WTC11 (cell line): ENCODE data around the gene OSBPL9. TPM values are rescaled to one million over a fixed set of nuclear protein-coding genes. Genes with fewer than 3 reads are reported as not detected.

Experiments used
- ATAC-seq: fragments of 200-7000 bp; cut with Tn5 transposase; 2 replicates; pipeline ENCODE4 v1.10.0; 2021; ENCODE audit warnings: mild to moderate bottlenecking, moderate library complexity
- CTCF ChIA-PET: fragments of 300-600 bp; sonication (Branson Sonifier 250); formaldehyde crosslinking; loops from one replicate; lab custom pipeline; 2021; ENCODE audit warnings: antibody characterized with exemption; lab: Charles Lee
- POLR2A ChIA-PET: fragments of 350-600 bp; sonication (Branson Sonifier 250); formaldehyde crosslinking; loops from one replicate; lab custom pipeline; 2021; ENCODE audit warnings: antibody characterized with exemption; lab: Charles Lee
- DNase-seq: peaks from one replicate; pipeline ENCODE4 v3.0.0; 2021; ENCODE audit warnings: low spot score
- H3K27ac Mint-ChIP-seq: 2 replicates; pipeline ENCODE4 v1.8.0; 2021; ENCODE audit warnings: mixed read lengths
- H3K27me3 Mint-ChIP-seq: 2 replicates; pipeline ENCODE4 v1.8.0; 2021; ENCODE audit warnings: low read depth, mild to moderate bottlenecking, moderate library complexity, mixed read lengths
- H3K36me3 Mint-ChIP-seq: 2 replicates; pipeline ENCODE4 v1.8.0; 2021; ENCODE audit warnings: mixed read lengths
- H3K4me1 Mint-ChIP-seq: 2 replicates; pipeline ENCODE4 v1.8.0; 2022; ENCODE audit warnings: mixed read lengths
- H3K4me3 Mint-ChIP-seq: 2 replicates; pipeline ENCODE4 v1.8.0; 2021; ENCODE audit warnings: mild to moderate bottlenecking, moderate library complexity, mixed read lengths
- H3K9me3 Mint-ChIP-seq: 2 replicates; pipeline ENCODE4 v1.8.0; 2021; ENCODE audit warnings: mixed read lengths
- CREB1 ChIP-seq: sonication (generic); formaldehyde crosslinking; IDR thresholded peaks from 2 replicates; pipeline ENCODE4 v1.8.0; 2023; ENCODE audit warnings: mild to moderate bottlenecking, missing genetic modification reagents
- EMX1 ChIP-seq: fragments of 250-450 bp; sonication (Bioruptor Pico); IDR thresholded peaks from 2 replicates; pipeline ENCODE4 v1.8.0; 2021; ENCODE audit warnings: mild to moderate bottlenecking
- ESRRA ChIP-seq: sonication (generic); formaldehyde crosslinking; IDR thresholded peaks from 2 replicates; pipeline ENCODE4 v1.8.1; 2022; ENCODE audit warnings: mild to moderate bottlenecking, missing genetic modification reagents, borderline replicate concordance
- GRHL2 ChIP-seq: fragments of 250-450 bp; sonication (Bioruptor Pico); IDR thresholded peaks from 2 replicates; pipeline ENCODE4 v1.8.0; 2022; ENCODE audit warnings: mild to moderate bottlenecking, moderate library complexity; ENCODE audit not compliant: insufficient replicate concordance, severe bottlenecking
- NFE2L1 ChIP-seq: sonication (generic); formaldehyde crosslinking; IDR thresholded peaks from 2 replicates; pipeline ENCODE4 v1.8.1; 2023; ENCODE audit warnings: missing genetic modification reagents
- NR1H2 ChIP-seq: sonication (generic); formaldehyde crosslinking; IDR thresholded peaks from 2 replicates; pipeline ENCODE4 v1.9.0; 2021; ENCODE audit warnings: mild to moderate bottlenecking, moderate library complexity, missing genetic modification reagents
- OVOL2 ChIP-seq: fragments of 250-450 bp; sonication (Bioruptor Pico); IDR thresholded peaks from 2 replicates; pipeline ENCODE4 v1.9.0; 2021; ENCODE audit warnings: mild to moderate bottlenecking, borderline replicate concordance
- TP53 ChIP-seq: sonication (generic); formaldehyde crosslinking; IDR thresholded peaks from 2 replicates; pipeline ENCODE4 v1.8.1; 2023; ENCODE audit warnings: mild to moderate bottlenecking, missing genetic modification reagents
- ZNF121 ChIP-seq: sonication (generic); formaldehyde crosslinking; IDR thresholded peaks from 2 replicates; pipeline ENCODE4 v1.8.0; 2023; ENCODE audit warnings: missing genetic modification reagents
- total RNA-seq: library from RNA; stranded (reverse); gene quantifications from 3 replicates; pipeline ENCODE4 v1.2.3, GENCODE V29; 2021
- TF ChIP-seq, protein P1 (sequence below): sonication (generic); formaldehyde crosslinking; IDR thresholded peaks from 2 replicates; pipeline ENCODE4 v1.8.0; 2023; ENCODE audit warnings: missing genetic modification reagents, mild to moderate bottlenecking, borderline replicate concordance
- TF ChIP-seq, protein P2 (sequence below): sonication (generic); formaldehyde crosslinking; IDR thresholded peaks from 2 replicates; pipeline ENCODE4 v1.8.0; 2022; ENCODE audit warnings: mild to moderate bottlenecking, missing genetic modification reagents
- TF ChIP-seq, protein P3 (sequence below): fragments of 250-450 bp; sonication (Bioruptor Pico); IDR thresholded peaks from 2 replicates; pipeline ENCODE4 v1.9.0; 2021; ENCODE audit warnings: mild to moderate bottlenecking
- TF ChIP-seq, protein P4 (sequence below): sonication (generic); formaldehyde crosslinking; IDR thresholded peaks from 2 replicates; pipeline ENCODE4 v1.8.0; 2022; ENCODE audit warnings: mild to moderate bottlenecking, missing genetic modification reagents

The OSBPL9 gene
- total RNA-seq, 1 experiment from 2014 or later: 55.6 TPM

DNA sequence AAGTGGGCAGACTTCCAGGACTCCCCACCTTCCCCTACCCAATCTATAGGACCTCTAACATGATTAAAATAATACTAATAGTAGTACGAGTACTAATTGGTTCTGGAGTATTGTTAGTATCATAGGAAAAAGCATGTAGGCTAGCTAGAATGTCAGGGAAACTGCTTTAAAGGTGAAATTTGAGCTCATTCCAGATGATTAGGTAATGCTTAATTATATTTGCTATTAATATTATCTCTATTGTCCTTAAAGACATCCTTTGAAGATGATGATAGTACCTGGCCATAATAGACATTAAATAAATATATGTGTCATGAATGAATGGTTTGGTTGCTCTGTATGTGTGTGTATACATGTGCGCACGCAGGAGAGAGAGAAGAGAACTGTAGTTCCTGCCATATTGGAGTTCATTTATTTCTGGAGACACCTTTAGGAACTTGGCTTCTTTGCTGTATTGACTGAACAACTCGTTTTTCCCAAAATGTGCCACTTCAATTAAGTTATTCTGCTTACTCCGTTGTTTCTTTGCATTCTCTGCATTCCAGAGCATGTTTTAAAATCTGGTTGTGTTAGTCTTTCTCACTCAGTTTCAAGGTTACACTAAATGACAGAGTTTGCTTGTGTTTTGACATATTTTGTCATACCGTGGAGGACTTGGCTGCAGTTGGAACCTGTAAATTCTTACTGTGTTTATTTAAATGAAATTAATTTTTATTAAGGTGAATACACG lies 117.1 kb downstream of the OSBPL9 start:
- ChIA-PET POLR2A (no interaction called here), CTCF (interaction anchor here (0.6 to 1.5 kb wide), 2 partner anchors 23 to 35 kb away, joined by 3 to 6 read pairs; no protein-coding TSS in a partner anchor)
- no peak for ATAC-seq
- Mint-ChIP-seq H3K36me3 (no peaks in the 10 kb centered on the region), H3K9me3 (no peaks in the 10 kb centered on the region), H3K27ac (peak overlapping the region; percentile 61), H3K27me3 (no peaks in the 10 kb centered on the region), H3K4me1 (peaks cover 41% of the 10 kb centered on the region), H3K4me3 (no peak overlapping the region)
- no peak for DNase-seq
- TF ChIP-seq EMX1 (CRISPR knock-in tag) (no peak), ESRRA (CRISPR knock-in tag) (no peak), CREB1 (no peak), OVOL2 (CRISPR knock-in tag) (no peak), GRHL2 (CRISPR knock-in tag) (no peak), TP53 (no peak), NFE2L1 (CRISPR knock-in tag) (no peak), ZNF121 (CRISPR knock-in tag) (no peak)
- TF ChIP-seq, protein P1, sequence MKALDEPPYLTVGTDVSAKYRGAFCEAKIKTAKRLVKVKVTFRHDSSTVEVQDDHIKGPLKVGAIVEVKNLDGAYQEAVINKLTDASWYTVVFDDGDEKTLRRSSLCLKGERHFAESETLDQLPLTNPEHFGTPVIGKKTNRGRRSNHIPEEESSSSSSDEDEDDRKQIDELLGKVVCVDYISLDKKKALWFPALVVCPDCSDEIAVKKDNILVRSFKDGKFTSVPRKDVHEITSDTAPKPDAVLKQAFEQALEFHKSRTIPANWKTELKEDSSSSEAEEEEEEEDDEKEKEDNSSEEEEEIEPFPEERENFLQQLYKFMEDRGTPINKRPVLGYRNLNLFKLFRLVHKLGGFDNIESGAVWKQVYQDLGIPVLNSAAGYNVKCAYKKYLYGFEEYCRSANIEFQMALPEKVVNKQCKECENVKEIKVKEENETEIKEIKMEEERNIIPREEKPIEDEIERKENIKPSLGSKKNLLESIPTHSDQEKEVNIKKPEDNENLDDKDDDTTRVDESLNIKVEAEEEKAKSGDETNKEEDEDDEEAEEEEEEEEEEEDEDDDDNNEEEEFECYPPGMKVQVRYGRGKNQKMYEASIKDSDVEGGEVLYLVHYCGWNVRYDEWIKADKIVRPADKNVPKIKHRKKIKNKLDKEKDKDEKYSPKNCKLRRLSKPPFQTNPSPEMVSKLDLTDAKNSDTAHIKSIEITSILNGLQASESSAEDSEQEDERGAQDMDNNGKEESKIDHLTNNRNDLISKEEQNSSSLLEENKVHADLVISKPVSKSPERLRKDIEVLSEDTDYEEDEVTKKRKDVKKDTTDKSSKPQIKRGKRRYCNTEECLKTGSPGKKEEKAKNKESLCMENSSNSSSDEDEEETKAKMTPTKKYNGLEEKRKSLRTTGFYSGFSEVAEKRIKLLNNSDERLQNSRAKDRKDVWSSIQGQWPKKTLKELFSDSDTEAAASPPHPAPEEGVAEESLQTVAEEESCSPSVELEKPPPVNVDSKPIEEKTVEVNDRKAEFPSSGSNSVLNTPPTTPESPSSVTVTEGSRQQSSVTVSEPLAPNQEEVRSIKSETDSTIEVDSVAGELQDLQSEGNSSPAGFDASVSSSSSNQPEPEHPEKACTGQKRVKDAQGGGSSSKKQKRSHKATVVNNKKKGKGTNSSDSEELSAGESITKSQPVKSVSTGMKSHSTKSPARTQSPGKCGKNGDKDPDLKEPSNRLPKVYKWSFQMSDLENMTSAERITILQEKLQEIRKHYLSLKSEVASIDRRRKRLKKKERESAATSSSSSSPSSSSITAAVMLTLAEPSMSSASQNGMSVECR: no peak
- TF ChIP-seq, protein P2, sequence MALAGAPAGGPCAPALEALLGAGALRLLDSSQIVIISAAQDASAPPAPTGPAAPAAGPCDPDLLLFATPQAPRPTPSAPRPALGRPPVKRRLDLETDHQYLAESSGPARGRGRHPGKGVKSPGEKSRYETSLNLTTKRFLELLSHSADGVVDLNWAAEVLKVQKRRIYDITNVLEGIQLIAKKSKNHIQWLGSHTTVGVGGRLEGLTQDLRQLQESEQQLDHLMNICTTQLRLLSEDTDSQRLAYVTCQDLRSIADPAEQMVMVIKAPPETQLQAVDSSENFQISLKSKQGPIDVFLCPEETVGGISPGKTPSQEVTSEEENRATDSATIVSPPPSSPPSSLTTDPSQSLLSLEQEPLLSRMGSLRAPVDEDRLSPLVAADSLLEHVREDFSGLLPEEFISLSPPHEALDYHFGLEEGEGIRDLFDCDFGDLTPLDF (CRISPR knock-in tag): no peak
- TF ChIP-seq, protein P3, sequence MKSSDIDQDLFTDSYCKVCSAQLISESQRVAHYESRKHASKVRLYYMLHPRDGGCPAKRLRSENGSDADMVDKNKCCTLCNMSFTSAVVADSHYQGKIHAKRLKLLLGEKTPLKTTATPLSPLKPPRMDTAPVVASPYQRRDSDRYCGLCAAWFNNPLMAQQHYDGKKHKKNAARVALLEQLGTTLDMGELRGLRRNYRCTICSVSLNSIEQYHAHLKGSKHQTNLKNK (CRISPR knock-in tag): no peak
- TF ChIP-seq, protein P4, sequence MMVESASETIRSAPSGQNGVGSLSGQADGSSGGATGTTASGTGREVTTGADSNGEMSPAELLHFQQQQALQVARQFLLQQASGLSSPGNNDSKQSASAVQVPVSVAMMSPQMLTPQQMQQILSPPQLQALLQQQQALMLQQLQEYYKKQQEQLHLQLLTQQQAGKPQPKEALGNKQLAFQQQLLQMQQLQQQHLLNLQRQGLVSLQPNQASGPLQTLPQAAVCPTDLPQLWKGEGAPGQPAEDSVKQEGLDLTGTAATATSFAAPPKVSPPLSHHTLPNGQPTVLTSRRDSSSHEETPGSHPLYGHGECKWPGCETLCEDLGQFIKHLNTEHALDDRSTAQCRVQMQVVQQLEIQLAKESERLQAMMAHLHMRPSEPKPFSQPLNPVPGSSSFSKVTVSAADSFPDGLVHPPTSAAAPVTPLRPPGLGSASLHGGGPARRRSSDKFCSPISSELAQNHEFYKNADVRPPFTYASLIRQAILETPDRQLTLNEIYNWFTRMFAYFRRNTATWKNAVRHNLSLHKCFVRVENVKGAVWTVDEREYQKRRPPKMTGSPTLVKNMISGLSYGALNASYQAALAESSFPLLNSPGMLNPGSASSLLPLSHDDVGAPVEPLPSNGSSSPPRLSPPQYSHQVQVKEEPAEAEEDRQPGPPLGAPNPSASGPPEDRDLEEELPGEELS (CRISPR knock-in tag): no peak

DNA sequence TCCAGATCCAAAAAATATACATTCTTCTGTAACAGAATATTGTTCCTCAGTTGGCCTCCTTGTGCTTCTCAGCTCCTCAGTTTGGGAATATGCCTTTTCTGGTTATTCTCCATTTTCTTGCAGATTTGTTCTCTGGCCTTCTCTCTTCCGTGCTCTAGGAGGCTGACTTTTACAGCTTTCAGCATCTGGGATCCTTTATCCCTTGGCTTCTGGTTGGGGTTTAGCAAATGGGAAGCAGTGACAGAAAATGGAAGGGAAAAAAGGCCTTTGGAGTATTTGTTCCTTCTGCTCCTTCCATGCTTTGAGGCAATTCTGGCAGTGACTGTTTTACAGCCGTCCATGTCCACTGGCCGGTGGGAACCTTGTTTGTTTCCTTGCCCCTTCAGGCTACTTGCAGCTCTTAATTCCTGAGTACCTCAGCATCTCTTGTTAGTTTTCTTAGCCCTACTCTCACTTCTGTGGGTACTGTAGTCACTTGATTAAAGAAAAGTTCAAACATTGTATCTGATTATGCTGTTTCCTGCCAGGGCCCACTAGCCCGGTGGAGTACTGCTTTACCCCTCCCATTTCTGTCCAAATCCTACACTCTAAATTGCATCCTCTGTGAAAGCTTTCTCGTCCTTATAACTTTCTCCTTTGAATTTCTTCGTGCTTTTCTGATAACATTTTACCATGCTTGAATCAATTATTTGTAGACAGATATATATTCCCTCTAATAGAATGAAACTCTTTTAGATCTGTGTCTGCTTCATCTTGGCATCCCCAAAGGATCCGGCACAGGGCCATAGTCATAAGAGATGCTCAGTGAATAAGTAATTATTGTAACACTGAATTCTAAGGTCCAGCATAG lies 118.2 kb downstream of the OSBPL9 start:
- POLR2A ChIA-PET: no interaction called here
- H3K36me3 Mint-ChIP-seq: no peaks in the 10 kb centered on the region
- no peaks in the 10 kb centered on the region for H3K27me3 Mint-ChIP-seq
- peaks cover 40% of the 10 kb centered on the region for H3K4me1 Mint-ChIP-seq
- peak overlapping the region; percentile 84 for H3K27ac Mint-ChIP-seq
- H3K4me3 Mint-ChIP-seq: no peak overlapping the region
- no peak for TF ChIP-seq NR1H2
- TF ChIP-seq, all 79 proteins: peak for 0
- no peak; the same call in 1 of the 2 replicates for ATAC-seq
- no peak for DNase-seq
- H3K9me3 Mint-ChIP-seq: no peaks in the 10 kb centered on the region
- CTCF ChIA-PET: no interaction called here
